Stimulated activated CD4-positive, alpha-beta T cell treated with anti-CD3 and anti-CD28 coated beads, TNF-alpha, amount 100 ng/mL, for 48 hours (primary cell): ENCODE measurements around the gene HLA-DPA1.

ENCODE experiments used
- DNase-seq, 3 donors: peaks; one replicate each; pipeline ENCODE4 v3.0.0-alpha.2; 2020; ENCODE audit warnings: low read depth in 3 of 3

The HLA-DPA1 gene

DNA sequence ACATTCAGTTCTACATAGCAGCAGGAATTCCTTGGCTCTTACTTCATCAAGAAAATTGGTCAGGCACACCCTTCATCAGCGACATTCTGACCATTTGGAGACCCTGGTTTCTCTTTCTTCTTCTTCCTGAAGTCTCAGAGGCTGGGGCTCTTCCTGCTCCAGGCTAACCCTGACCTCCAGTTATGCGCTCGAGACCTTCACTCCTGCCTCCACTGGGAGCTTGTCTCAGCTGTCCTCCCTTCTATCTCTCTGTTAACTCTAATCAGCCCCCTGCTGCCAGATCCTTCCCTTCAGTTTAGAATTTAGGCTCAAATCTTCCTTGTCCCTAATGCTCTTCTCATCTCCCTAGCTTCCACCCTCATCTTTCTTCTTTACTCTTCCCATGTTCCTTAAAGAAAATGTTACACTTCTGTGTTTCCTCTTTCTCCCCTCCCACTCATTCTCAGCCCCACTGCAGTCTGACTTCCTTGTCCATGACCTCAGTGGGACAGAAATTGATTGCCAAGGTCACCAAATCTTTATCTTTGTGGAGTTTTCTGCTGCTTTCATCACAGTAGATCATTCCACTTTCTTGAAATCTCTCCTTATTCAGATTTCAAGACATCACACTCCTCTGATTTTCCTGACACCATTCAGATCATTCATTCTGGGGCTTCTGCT lies 55.6 kb downstream of the HLA-DPA1 start:
- DNase-seq, result no peak

DNA sequence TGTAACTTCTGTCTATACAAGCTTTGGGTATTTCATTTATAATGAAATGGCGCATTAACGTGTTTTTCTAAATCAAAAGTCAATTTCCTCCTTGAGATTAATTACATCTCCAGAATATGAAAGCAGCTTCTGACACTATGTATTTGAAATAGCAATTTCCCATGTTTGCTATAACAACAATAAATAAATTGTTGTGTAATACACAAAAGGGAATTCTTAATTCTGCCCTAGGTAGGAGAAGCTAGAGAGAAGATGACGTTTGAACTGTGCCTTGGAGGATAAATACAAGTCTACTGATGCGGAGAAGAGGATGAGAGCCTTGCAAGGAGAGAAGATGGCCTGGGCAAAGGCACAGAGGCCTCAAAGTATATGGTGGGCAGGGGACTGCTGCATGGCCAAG lies 56.4 kb downstream of the HLA-DPA1 start:
- no peak for DNase-seq

DNA sequence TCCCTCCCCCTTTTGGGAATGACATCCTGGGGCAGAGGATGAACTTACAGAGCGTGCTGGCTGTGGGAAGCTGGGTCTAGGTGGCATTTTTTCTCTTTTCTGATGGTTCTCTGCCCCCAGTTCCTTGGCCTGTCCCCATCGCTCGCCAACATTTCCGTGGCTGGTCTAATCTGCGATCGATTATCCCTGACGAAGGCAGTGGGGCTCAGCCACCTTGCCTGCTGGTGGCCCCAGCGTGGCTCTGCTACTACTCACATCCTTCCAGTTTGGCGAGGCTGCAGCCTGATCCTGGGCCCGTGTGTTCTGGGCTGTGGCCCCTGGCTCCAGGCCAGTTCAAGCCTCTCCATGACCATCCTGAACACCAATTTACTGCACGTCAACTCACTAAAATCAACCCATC lies 57.7 kb downstream of the HLA-DPA1 start:
- no peak for DNase-seq

DNA sequence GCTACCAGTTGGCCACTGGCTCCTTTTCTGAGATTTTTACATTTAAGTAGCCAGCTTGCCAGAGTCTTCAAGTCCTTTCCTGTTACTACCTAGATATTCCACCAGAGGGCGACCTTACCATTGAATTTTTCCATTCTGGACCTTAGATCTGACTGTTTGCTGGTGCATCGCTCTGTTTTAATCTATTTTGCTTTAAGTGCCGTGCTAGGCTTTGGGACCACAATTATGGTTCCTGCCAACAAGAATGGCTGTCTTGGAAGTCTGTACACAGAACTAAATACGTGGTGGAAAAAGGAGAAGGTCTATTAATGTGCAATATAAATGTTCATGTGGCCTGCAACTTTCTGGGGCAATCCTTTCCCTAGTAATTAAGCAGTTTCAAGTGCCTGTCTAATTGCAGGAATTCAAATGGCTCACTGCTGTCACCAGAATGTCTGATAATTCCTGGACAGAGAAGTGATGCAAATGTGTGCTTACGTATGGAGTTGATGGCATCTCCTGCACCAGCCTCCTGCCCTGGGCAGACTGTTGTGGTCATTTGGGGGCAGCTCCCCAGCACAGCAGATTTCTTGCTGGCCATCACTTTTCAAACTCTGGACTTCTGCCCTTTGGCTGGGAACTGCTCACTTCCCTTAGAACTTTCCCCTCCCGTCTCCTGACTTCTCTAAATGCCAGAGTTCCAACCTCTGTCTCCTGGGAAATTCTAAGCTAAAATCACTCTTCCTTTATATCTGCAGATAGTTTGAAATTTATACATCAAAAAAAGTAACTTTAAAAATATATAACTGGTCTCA lies 58.4 kb downstream of the HLA-DPA1 start:
- DNase-seq, result peak in 2 of 3 donors; percentile 7 to 30
